H1 (cell line): Measurements from ENCODE around the gene MRAP. TPM values are rescaled to one million over a fixed set of nuclear protein-coding genes. Genes with fewer than 3 reads are reported as not detected.
A peak's percentile ranks its signal among the peaks of the same experiment; 100 is the strongest.

Source experiments
- CTCF ChIA-PET: fragments of 300-600 bp; sonication (Branson Sonifier 250); formaldehyde crosslinking; loops from one replicate; lab custom pipeline; 2021; ENCODE audit not compliant: partially characterized antibody; lab: Charles Lee
- POLR2A ChIA-PET: fragments of 300-600 bp; sonication (Branson Sonifier 250); formaldehyde crosslinking; loops from one replicate; lab custom pipeline; 2021; ENCODE audit warnings: inconsistent platforms; ENCODE audit not compliant: partially characterized antibody; lab: Charles Lee
- DNase-seq, 2 experiments: peaks; one replicate each; pipeline versions ENCODE4 v3.0.0 to v3.0.0-alpha.2; 2010 to 2022; ENCODE audit warnings: low spot score in 2 of 2, low read depth in 1 of 2, mixed read lengths in 1 of 2
- FAIRE-seq: peaks from 2 replicates; lab custom pipeline; 2011; peaks lifted over from hg19 to GRCh38; lab: Jason Lieb, UNC
- H2AFZ ChIP-seq: 2 replicates; pipeline ENCODE4 v1.8.1; 2012; ENCODE audit warnings: low read length, inconsistent platforms
- H2AK5ac ChIP-seq: 2 replicates; pipeline ENCODE4 v1.6.1; 2013; ENCODE audit warnings: low read depth, low read length
- H2BK120ac ChIP-seq: replicated peaks from 2 replicates; pipeline ENCODE3; 2013; ENCODE audit warnings: low read depth, low read length, inconsistent platforms
- H2BK12ac ChIP-seq: 2 replicates; pipeline ENCODE4 v1.6.1; 2013; ENCODE audit warnings: low read depth, low read length
- H2BK15ac ChIP-seq: 2 replicates; pipeline ENCODE4 v1.6.1; 2013; ENCODE audit warnings: low read length
- H2BK20ac ChIP-seq: 2 replicates; pipeline ENCODE4 v1.6.1; 2013; ENCODE audit warnings: low read length
- H2BK5ac ChIP-seq: 2 replicates; pipeline ENCODE4 v1.6.1; 2013; ENCODE audit warnings: low read depth, low read length
- H3K14ac ChIP-seq: 2 replicates; pipeline ENCODE4 v1.6.1; 2013; ENCODE audit warnings: inconsistent platforms; ENCODE audit not compliant: insufficient read length
- H3K18ac ChIP-seq: 2 replicates; pipeline ENCODE4 v1.6.1; 2013; ENCODE audit warnings: low read length; ENCODE audit errors: extremely low read depth
- H3K23ac ChIP-seq: 2 replicates; pipeline ENCODE4 v1.6.1; 2013; ENCODE audit warnings: inconsistent platforms; ENCODE audit not compliant: insufficient read length
- H3K23me2 ChIP-seq: 2 replicates; pipeline ENCODE4 v1.6.1; 2013; ENCODE audit warnings: low read depth, low read length
- H3K27ac ChIP-seq: 2 replicates; pipeline ENCODE4 v1.6.1; 2011; ENCODE audit warnings: low read depth, low read length, inconsistent platforms
- H3K27me3 ChIP-seq, 4 experiments: replicated peaks in 1 of 4; 1 replicate in 1 of 4; 2 replicates in 3 of 4; pipeline versions ENCODE4 v1.6.1 to v1.8.1; 2011 to 2013; ENCODE audit warnings: low read length in 3 of 4, mild to moderate bottlenecking in 3 of 4, inconsistent platforms in 2 of 4, mixed read lengths in 2 of 4, moderate library complexity in 1 of 4; ENCODE audit not compliant: control insufficient read depth in 3 of 4, insufficient read depth in 3 of 4; ENCODE audit errors: extremely low read depth in 1 of 4
- H3K36me3 ChIP-seq, 4 experiments: 2 replicates each; pipeline versions ENCODE4 v1.6.1 to v1.8.1; 2011 to 2013; ENCODE audit warnings: mild to moderate bottlenecking in 4 of 4, low read length in 3 of 4, moderate library complexity in 2 of 4, control low read depth in 1 of 4, inconsistent platforms in 1 of 4; ENCODE audit not compliant: insufficient read depth in 4 of 4, control insufficient read depth in 2 of 4
- H3K4ac ChIP-seq: replicated peaks from 2 replicates; pipeline ENCODE3; 2013; ENCODE audit warnings: low read length, low read depth, mixed read lengths, inconsistent platforms; ENCODE audit not compliant: insufficient read length
- H3K4me1 ChIP-seq, 4 experiments: replicated peaks in 1 of 4; 1 replicate in 1 of 4; 2 replicates in 3 of 4; pipeline versions ENCODE4 v1.6.1 to v1.8.1; 2011 to 2013; ENCODE audit warnings: low read length in 3 of 4, inconsistent platforms in 2 of 4, mixed read lengths in 1 of 4; ENCODE audit not compliant: insufficient read depth in 4 of 4, control insufficient read depth in 3 of 4
- H3K4me2 ChIP-seq, 2 experiments: 2 replicates each; pipeline versions ENCODE4 v1.6.1 to v1.8.1; 2011 to 2013; ENCODE audit warnings: low read depth in 2 of 2, low read length in 2 of 2, control low read depth in 1 of 2, inconsistent platforms in 1 of 2, mild to moderate bottlenecking in 1 of 2; ENCODE audit not compliant: insufficient read depth in 1 of 2
- H3K4me3 ChIP-seq, 4 experiments: fragments of 200-600, 300-600 bp in 1 of 4; sonication (generic), shearing (Covaris generic), sonication (Bioruptor Twin) in 1 of 4; 2 replicates each; pipeline versions ENCODE4 v1.5.1 to v1.8.1; 2011 to 2016; ENCODE audit warnings: low read length in 4 of 4, low read depth in 3 of 4, control low read depth in 2 of 4, inconsistent platforms in 2 of 4, mild to moderate bottlenecking in 2 of 4, mixed read lengths in 1 of 4, moderate library complexity in 1 of 4; ENCODE audit not compliant: insufficient read depth in 2 of 4; ENCODE audit errors: extremely low read depth in 1 of 4
- H3K56ac ChIP-seq: replicated peaks from 2 replicates; pipeline ENCODE3; 2013; ENCODE audit warnings: low read depth, mild to moderate bottlenecking, mixed read lengths, low read length, inconsistent platforms; ENCODE audit not compliant: insufficient read length
- H3K79me1 ChIP-seq: 2 replicates; pipeline ENCODE4 v1.6.1; 2013; ENCODE audit warnings: low read depth, low read length, control low read depth
- H3K79me2 ChIP-seq, 2 experiments: 2 replicates each; pipeline versions ENCODE4 v1.6.1 to v1.8.1; 2012 to 2013; ENCODE audit warnings: low read length in 2 of 2, mild to moderate bottlenecking in 2 of 2, inconsistent platforms in 1 of 2; ENCODE audit not compliant: insufficient read depth in 2 of 2, control insufficient read depth in 1 of 2
- H3K9ac ChIP-seq, 4 experiments: replicated peaks in 1 of 4; 1 replicate in 1 of 4; 2 replicates in 3 of 4; pipeline versions ENCODE4 v1.6.1 to v1.8.1; 2011 to 2013; ENCODE audit warnings: low read depth in 3 of 4, low read length in 3 of 4, control low read depth in 2 of 4, mild to moderate bottlenecking in 2 of 4, moderate library complexity in 2 of 4, inconsistent platforms in 1 of 4; ENCODE audit errors: extremely low read depth in 1 of 4
- H3K9me3 ChIP-seq, 2 experiments: 2 replicates each; pipeline versions ENCODE4 v1.6.1 to v1.8.1; 2012 to 2013; ENCODE audit warnings: mild to moderate bottlenecking in 2 of 2, moderate library complexity in 2 of 2, control low read depth in 1 of 2, inconsistent platforms in 1 of 2, low read depth in 1 of 2, low read length in 1 of 2, mixed read lengths in 1 of 2; ENCODE audit not compliant: insufficient read depth in 2 of 2
- H4K20me1 ChIP-seq, 2 experiments: replicated peaks in 1 of 2; 2 replicates each; pipeline versions ENCODE3 to v1.8.1; 2011 to 2013; ENCODE audit warnings: inconsistent platforms in 2 of 2, low read length in 2 of 2, mild to moderate bottlenecking in 1 of 2; ENCODE audit not compliant: insufficient read depth in 2 of 2, control insufficient read depth in 1 of 2
- H4K5ac ChIP-seq: 2 replicates; pipeline ENCODE4 v1.6.1; 2013; ENCODE audit warnings: low read length, low read depth, mixed read lengths, inconsistent platforms; ENCODE audit not compliant: insufficient read length
- H4K8ac ChIP-seq: 2 replicates; pipeline ENCODE4 v1.8.0; 2013; ENCODE audit warnings: mild to moderate bottlenecking, moderate library complexity, low read length, inconsistent platforms; ENCODE audit not compliant: insufficient read depth; ENCODE audit errors: extremely low read depth
- H4K91ac ChIP-seq: replicated peaks from 2 replicates; pipeline ENCODE3; 2013; ENCODE audit warnings: low read length, mixed read lengths, inconsistent platforms; ENCODE audit not compliant: insufficient read length
- ATF3 ChIP-seq: IDR thresholded peaks from 2 replicates; pipeline ENCODE4 v1.6.1; 2011; ENCODE audit warnings: low read depth, mild to moderate bottlenecking, low read length; ENCODE audit not compliant: insufficient read depth
- BACH1 ChIP-seq: IDR thresholded peaks from 2 replicates; pipeline ENCODE4 v1.6.1; 2012; ENCODE audit warnings: low read length, improper control_type of control experiment
- CHD2 ChIP-seq: IDR thresholded peaks from 2 replicates; pipeline ENCODE4 v1.6.1; 2012; ENCODE audit warnings: low read length, improper control_type of control experiment
- GABPA ChIP-seq: IDR thresholded peaks from 2 replicates; pipeline ENCODE4 v1.6.1; 2011; ENCODE audit warnings: mild to moderate bottlenecking, low read length, moderate library complexity, borderline replicate concordance; ENCODE audit not compliant: insufficient read depth
- HDAC6 ChIP-seq: IDR thresholded peaks from one replicate; pipeline ENCODE4 v1.7.1; 2012; ENCODE audit warnings: low read depth, mild to moderate bottlenecking, inconsistent platforms, low read length, moderate library complexity
- JUND ChIP-seq: IDR thresholded peaks from 2 replicates; pipeline ENCODE4 v1.6.1; 2011; ENCODE audit warnings: mild to moderate bottlenecking, improper control_type of control experiment, low read length
- KDM1A ChIP-seq: fragments of 200-600, 300-600 bp; sonication (generic); IDR thresholded peaks from 2 replicates; pipeline ENCODE4 v1.7.1; 2016; ENCODE audit warnings: mild to moderate bottlenecking, low read length, borderline replicate concordance
- RXRA ChIP-seq: IDR thresholded peaks from 2 replicates; pipeline ENCODE4 v1.6.1; 2011; ENCODE audit warnings: low read depth, mild to moderate bottlenecking, low read length, moderate library complexity; ENCODE audit not compliant: insufficient read depth
- SIN3A ChIP-seq, 2 experiments: IDR thresholded peaks in 1 of 2; conservative IDR thresholded peaks in 1 of 2; 2 replicates each; pipeline ENCODE4 v1.6.1; 2011 to 2012; ENCODE audit warnings: low read length in 2 of 2, improper control_type of control experiment in 1 of 2, low read depth in 1 of 2, mild to moderate bottlenecking in 1 of 2
- SP2 ChIP-seq: IDR thresholded peaks from 2 replicates; pipeline ENCODE4 v1.6.1; 2012; ENCODE audit warnings: mild to moderate bottlenecking, low read length, inconsistent platforms
- SRF ChIP-seq: IDR thresholded peaks from 2 replicates; pipeline ENCODE4 v1.6.1; 2011; ENCODE audit warnings: mild to moderate bottlenecking, low read depth, low read length, moderate library complexity
- ZNF274 ChIP-seq: IDR thresholded peaks from 2 replicates; pipeline ENCODE4 v1.7.0; 2012; ENCODE audit warnings: low read length, borderline replicate concordance; ENCODE audit errors: extremely low read depth
- WGBS, 2 experiments: shearing (Covaris generic) in 1 of 2; methylation state at CpG; one replicate each; pipeline versions ENCODE4 v1.1.6 to v1.1.7; 2013 to 2015; ENCODE audit warnings: low lambda C conversion rate in 2 of 2, mixed read lengths in 2 of 2, inconsistent platforms in 1 of 2, low coverage in 1 of 2, missing lambda C conversion rate in 1 of 2; ENCODE audit not compliant: insufficient replicate concordance in 2 of 2, insufficient coverage in 1 of 2, insufficient read length in 1 of 2; ENCODE audit errors: extremely low coverage in 1 of 2, missing lambda C conversion rate in 1 of 2; 5-methylcytosine and 5-hydroxymethylcytosine counted together
- polyA plus RNA-seq, 7 experiments: library from polyadenylated mRNA; depleted of rRNA in 3 of 7; stranded (reverse) in 5 of 7; unstranded in 2 of 7; fragments of >200 nt in 5 of 7; fragments of 200-250 nt in 2 of 7; gene quantifications; 1 replicate in 5 of 7; 2 replicates in 1 of 7; 4 replicates in 1 of 7; pipeline versions ENCODE4 v1.2.1 to v1.2.3, GENCODE V29; 2011 to 2013; ENCODE audit warnings: missing spikeins in 2 of 7, mixed read lengths in 2 of 7
- total RNA-seq: library from RNA; stranded (reverse); fragmentation: NEBNext Ultra II Directional; extraction: Animal tissue kit (Norgen Biotek cat#: 25700); gene quantifications from 2 replicates; pipeline ENCODE4 v1.2.1, GENCODE V29; 2021
- TF ChIP-seq, protein P1 (sequence below): IDR thresholded peaks from 2 replicates; pipeline ENCODE4 v1.6.1; 2012; ENCODE audit warnings: inconsistent platforms

The MRAP gene
- total and polyA plus RNA-seq, 2 of the 8 experiments (the other 6 are each of a cell fraction or from before 2014, with no cell fraction given): not detected

DNA sequence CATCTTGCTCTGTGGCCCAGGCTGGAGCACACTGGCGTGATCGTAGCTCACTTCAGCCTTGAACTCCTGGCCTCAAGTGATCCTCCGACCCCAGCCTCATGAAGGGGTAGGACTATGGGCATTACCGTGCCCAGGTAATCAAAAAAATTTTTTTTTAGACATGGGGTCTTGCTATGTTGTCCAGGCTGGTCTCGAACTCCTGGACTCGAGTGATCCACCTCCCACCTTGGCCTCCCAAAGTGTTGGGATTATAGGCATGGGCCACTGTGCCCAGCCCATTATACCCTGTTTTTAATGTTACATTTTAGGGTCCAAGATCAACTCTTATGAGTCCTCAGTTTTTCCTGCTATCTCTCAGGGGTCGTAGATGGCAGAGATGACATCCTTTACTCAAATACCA, 6.3 kb downstream of the MRAP start:
- no peak overlapping the region for H2BK120ac ChIP-seq
- no peak overlapping the region for H2BK5ac ChIP-seq
- no peaks in the 10 kb centered on the region for H3K79me1 ChIP-seq
- H4K91ac ChIP-seq: no peak overlapping the region
- H3K9ac ChIP-seq: no peak overlapping the region
- H3K4me3 ChIP-seq: no peak overlapping the region
- H3K56ac ChIP-seq: no peak overlapping the region
- H2AK5ac ChIP-seq: no peak overlapping the region
- no peak overlapping the region for H2BK15ac ChIP-seq
- peaks cover 0 to 3% of the 10 kb centered on the region in 2 experiments; a peak in 1 of 4 replicates for H3K9me3 ChIP-seq
- H3K4ac ChIP-seq: no peak overlapping the region
- no peak overlapping the region for H3K27ac ChIP-seq
- POLR2A ChIA-PET: no interaction called here
- peaks cover 0 to 7% (median 4%) of the 10 kb centered on the region in 4 experiments; a peak in 5 of 7 replicates for H3K4me1 ChIP-seq
- no peak overlapping the region for H3K4me2 ChIP-seq
- peaks cover 2 to 6% of the 10 kb centered on the region in 2 experiments for H4K20me1 ChIP-seq
- H3K27me3 ChIP-seq: no peaks in the 10 kb centered on the region
- CTCF ChIA-PET: interaction anchor here (1.0 to 1.6 kb wide), 4 partner anchors 9 to 313 kb away, joined by 3 to 4 read pairs (median 4); no protein-coding TSS in a partner anchor
- no peaks in the 10 kb centered on the region; the same call in 1 of the 2 replicates for H3K23me2 ChIP-seq
- H3K18ac ChIP-seq: no peak overlapping the region
- H2BK12ac ChIP-seq: no peak overlapping the region
- WGBS, 2 experiments: 92% methylated on average over 7 of the region's 7 CpGs; no CpG with 5 or more reads in 1 of the 2 experiments
- no peak for FAIRE-seq
- H4K5ac ChIP-seq: no peak overlapping the region
- H4K8ac ChIP-seq: no peak overlapping the region
- H2BK20ac ChIP-seq: no peak overlapping the region
- H3K23ac ChIP-seq: no peak overlapping the region
- no peak overlapping the region for H2AFZ ChIP-seq
- peaks cover 0 to 3% (median 0%) of the 10 kb centered on the region in 4 experiments; a peak in 2 of 8 replicates for H3K36me3 ChIP-seq
- no peak overlapping the region for H3K14ac ChIP-seq
- no peaks in the 10 kb centered on the region for H3K79me2 ChIP-seq
- peak in 1 of 2 experiments; percentile 1 for DNase-seq
- TF ChIP-seq, protein P1, sequence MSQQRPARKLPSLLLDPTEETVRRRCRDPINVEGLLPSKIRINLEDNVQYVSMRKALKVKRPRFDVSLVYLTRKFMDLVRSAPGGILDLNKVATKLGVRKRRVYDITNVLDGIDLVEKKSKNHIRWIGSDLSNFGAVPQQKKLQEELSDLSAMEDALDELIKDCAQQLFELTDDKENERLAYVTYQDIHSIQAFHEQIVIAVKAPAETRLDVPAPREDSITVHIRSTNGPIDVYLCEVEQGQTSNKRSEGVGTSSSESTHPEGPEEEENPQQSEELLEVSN: no peak
- TF ChIP-seq BACH1 (no peak), CHD2 (no peak), GABPA (no peak), HDAC6 (no peak), JUND (no peak), SIN3A (conservative IDR thresholded peaks at IDR 0.05 in 1 of 2, IDR thresholded peaks at IDR 0.05 in 1 of 2; ENCODE audit: low read depth in 1 of 2, low read length in 2 of 2) (no peak), SP2 (no peak), SRF (no peak), ATF3 (no peak), ZNF274 (no peak), RXRA (no peak), KDM1A (no peak)
